Right ventricle myocardium inferior (tissue), 1 donor: ENCODE measurements around the gene POP7. TPM values are rescaled to one million over a fixed set of nuclear protein-coding genes. Genes with fewer than 3 reads are reported as not detected.
"Not testable (repeated sequence)": the region's sequence is repeated elsewhere in the genome, so short reads cannot be mapped to it uniquely, and the experiment has no call there.

Experiments
- ATAC-seq: fragments of 200-7000 bp; cut with Tn5 transposase; one replicate; pipeline ENCODE4 v1.9.1; 2020; ENCODE audit warnings: mild to moderate bottlenecking, moderate library complexity
- DNase-seq: peaks from one replicate; pipeline ENCODE4 v3.0.0; 2021; ENCODE audit errors: missing footprints
- intact Hi-C: fragments of 100-400 bp; cut with DNase I; formaldehyde crosslinking; loops from one replicate; pipeline ENCODE4 v1.11.0; 2022
- total RNA-seq: library from RNA; stranded (reverse); fragmentation: NEBNext Ultra II Directional; extraction: Animal tissue kit (Norgen Biotek cat#: 25700); gene quantifications from one replicate; pipeline ENCODE4 v1.2.1, GENCODE V29; 2021
- donor health status: DM: no; HTN: yes; CAD: no; lungs with severe emphysema.

POP7 gene
- total RNA-seq, 1 donor from 2014 or later = 29.2 TPM

- DNase-seq, intact Hi-C loops, ATAC-seq: not testable (repeated sequence)
Measured at GRCh38 chr7:100717073-100717472, 11.2 kb downstream of the POP7 start.

DNA sequence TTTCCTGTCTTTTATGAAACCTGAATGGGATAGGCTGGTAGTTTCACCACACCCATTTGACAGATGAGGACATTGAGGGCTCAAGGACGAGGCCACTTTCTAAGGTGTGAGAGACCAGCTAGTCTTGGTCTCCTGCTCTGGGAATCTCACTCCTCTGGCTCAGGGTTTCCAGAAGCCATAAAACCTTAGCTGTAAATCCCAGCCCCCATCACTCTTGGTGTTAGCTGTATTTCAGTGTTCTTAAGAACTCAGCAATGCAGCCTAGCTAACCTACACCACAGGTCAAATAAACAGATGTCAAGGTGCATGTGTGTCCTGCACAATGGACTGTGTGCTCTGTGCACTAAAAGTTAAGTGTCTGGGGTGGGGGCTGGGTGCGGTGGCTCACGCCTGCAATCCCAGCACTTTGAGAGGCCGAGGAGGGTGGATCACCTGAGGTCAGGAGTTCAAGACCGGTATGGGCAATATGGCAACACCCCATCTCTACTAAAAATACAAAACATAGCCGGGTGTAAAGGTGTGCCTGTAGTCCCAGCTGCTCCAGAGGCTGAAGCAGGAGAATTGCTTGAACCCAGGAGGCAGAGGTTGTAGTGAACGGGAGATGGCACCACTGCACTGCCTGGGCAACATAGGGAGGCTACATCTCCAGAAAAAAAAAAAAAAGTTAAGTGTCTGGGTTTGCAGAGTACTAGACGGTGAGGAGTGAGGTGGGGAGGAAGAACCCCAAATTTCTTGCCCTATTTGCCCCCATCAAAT is 13.8 kb downstream of the POP7 start:
- no peak for ATAC-seq
- intact Hi-C loops = no loop called here
- DNase-seq = no peak

DNA sequence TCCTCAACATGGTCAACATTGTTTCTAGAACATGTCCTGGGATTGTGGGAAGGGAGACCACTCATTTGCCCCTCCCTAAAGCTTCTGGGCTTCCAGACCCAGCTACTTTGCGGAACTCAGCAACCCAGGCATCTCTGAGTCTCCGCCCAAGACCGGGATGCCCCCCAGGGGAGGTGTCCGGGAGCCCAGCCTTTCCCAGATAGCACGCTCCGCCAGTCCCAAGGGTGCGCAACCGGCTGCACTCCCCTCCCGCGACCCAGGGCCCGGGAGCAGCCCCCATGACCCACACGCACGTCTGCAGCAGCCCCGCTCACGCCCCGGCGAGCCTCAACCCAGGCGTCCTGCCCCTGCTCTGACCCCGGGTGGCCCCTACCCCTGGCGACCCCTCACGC is 14.4 kb downstream of the POP7 start, which contains the start of gene EPO:
EPO (plus strand) TSS at position 190 of the 392 bp plus-strand sequence. CDS start 513 bp downstream, outside the sequence.
- intact Hi-C loops = no loop called here
- ATAC-seq = no peak
- no peak for DNase-seq

DNA sequence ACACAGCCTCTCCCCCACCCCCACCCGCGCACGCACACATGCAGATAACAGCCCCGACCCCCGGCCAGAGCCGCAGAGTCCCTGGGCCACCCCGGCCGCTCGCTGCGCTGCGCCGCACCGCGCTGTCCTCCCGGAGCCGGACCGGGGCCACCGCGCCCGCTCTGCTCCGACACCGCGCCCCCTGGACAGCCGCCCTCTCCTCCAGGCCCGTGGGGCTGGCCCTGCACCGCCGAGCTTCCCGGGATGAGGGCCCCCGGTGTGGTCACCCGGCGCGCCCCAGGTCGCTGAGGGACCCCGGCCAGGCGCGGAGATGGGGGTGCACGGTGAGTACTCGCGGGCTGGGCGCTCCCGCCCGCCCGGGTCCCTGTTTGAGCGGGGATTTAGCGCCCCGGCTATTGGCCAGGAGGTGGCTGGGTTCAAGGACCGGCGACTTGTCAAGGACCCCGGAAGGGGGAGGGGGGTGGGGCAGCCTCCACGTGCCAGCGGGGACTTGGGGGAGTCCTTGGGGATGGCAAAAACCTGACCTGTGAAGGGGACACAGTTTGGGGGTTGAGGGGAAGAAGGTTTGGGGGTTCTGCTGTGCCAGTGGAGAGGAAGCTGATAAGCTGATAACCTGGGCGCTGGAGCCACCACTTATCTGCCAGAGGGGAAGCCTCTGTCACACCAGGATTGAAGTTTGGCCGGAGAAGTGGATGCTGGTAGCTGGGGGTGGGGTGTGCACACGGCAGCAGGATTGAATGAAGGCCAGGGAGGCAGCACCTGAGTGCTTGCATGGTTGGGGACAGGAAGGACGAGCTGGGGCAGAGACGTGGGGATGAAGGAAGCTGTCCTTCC is 15.0 kb downstream of the POP7 start:
- intact Hi-C loops = no loop called here
- no peak for ATAC-seq
- no peak for DNase-seq

GRCh38 chr7:100721505-100721812 is 15.5 kb downstream of the POP7 start:
- intact Hi-C loops = no loop called here
- ATAC-seq (no peak), DNase-seq (no peak)

GRCh38 chr7:100722480-100723212 is 16.7 kb downstream of the POP7 start:
- ATAC-seq (no peak), DNase-seq (no peak)
- intact Hi-C loops = no loop called here

- ATAC-seq = no peak
- intact Hi-C loops = loop anchor here (2.0 kb wide), 1 partner anchor 255 kb away; no protein-coding TSS in a partner anchor
Measured at GRCh38 chr7:100723732-100724275, 17.9 kb downstream of the POP7 start.

DNA sequence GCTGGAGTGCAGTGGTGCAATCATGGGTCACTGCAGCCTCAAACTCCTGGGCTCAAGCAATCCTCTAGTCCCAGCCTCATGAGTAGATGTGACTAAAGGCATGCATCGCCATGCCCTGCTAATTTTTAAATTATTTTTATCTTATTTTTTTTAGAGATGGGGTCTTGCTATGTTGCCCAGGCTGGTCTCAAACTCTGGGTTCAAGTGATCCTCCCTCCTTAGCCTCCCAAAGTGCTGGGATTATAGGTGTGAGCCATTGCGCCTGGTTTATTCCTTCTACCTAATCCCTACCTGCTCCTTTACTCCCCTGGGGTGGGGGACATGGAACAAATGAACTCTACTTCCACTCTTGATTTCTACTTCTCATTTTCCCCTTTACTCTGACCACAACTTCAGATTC is 18.4 kb downstream of the POP7 start:
- intact Hi-C loops = loop anchor here (2.0 kb wide), 1 partner anchor 256 kb away; no protein-coding TSS in a partner anchor
- DNase-seq, ATAC-seq: not testable (repeated sequence)

More at GRCh38 chr7:100723732-100724275, 17.9 kb downstream of the POP7 start:
- DNase-seq = no peak

DNA sequence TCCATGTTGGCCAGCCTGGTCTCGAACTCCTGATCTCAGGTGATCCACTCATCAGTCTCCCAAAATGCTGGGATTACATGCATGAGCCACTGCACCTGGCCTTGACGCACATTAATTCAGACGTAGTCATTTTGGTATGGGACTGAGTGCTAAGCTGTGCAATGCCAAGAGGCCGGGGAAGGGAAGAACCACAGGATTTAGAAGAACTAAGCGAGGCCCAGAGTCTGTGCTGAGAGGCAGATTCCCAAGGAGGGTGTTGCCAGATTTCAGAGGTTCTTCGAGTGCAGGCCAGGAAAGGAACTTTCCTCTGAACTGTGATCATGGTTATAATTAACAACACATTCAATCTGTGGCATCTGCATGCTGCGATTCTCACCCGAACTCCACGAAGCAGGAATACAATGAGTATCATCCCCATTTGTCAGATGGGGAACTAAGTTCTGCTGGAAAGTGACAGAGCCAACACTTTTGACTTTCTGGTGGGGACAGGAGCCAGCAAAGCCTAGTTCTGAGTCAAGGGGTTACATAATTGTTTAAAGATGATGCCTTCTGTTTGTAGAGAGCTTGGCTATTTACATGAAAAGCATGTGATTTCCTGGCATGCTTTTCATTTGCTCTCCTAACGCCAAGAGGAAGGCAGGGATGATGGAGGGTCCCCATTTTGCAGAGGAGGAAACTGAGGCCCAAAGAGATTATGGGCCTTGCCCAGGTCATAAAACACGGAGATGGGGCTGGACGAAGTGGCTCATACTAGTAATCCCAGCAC is 21.3 kb downstream of the POP7 start:
- no peak for DNase-seq
- ATAC-seq = no peak
- intact Hi-C loops = loop anchor here (5.0 kb wide), 1 partner anchor 165 kb away; no protein-coding TSS in a partner anchor

GRCh38 chr7:100728196-100728595 is 22.3 kb downstream of the POP7 start:
- no peak for DNase-seq
- ATAC-seq = no peak
- intact Hi-C loops = loop anchor here (5.0 kb wide), 1 partner anchor 166 kb away; no protein-coding TSS in a partner anchor

GRCh38 chr7:100730136-100730800 is 24.3 kb downstream of the POP7 start:
- intact Hi-C loops = loop anchor here (10.0 kb wide), 1 partner anchor 325 kb away; no protein-coding TSS in a partner anchor
- DNase-seq = no peak
- no peak for ATAC-seq

DNA sequence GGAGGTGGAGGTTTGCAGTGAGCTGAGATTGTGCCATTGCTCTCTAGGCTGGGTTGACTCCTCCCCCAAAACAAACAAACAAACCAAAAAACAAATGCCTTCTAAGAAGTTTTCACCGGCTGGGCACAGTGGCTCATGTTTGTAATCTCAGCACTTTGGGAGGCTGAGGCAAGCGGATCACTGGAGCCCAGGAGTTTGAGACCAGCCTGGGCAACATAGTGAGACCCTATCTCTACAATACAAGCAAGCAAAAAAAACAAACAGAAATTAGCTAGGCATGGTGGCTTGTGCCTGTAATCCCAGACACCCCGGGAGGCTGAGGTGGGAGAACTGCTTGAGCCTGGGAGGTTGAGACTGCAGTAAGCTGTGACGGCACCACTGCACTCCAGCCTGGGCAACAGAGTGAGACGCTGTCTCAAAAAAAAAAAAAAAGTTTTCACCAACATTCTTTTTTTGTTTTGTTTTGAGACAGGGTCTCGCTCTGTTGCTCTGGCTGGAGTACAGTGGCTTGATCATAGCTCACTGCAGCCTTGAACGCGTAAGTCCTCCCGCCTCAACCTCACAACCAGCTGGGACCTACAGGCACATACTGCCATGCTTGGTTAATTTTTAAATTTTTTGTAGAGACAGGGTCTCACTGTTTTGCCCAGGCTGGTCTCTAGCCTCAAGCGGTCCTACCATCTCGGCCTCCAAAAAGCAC is 26.2 kb downstream of the POP7 start:
- DNase-seq (no peak), ATAC-seq (no peak)
- intact Hi-C loops = loop anchor here (10.0 kb wide), 1 partner anchor 323 kb away; no protein-coding TSS in a partner anchor

- no peak for ATAC-seq
- intact Hi-C loops = loop anchor here (10.0 kb wide), 1 partner anchor 319 kb away; no protein-coding TSS in a partner anchor
- DNase-seq = no peak
Measured at GRCh38 chr7:100735730-100736129, 29.8 kb downstream of the POP7 start.

DNA sequence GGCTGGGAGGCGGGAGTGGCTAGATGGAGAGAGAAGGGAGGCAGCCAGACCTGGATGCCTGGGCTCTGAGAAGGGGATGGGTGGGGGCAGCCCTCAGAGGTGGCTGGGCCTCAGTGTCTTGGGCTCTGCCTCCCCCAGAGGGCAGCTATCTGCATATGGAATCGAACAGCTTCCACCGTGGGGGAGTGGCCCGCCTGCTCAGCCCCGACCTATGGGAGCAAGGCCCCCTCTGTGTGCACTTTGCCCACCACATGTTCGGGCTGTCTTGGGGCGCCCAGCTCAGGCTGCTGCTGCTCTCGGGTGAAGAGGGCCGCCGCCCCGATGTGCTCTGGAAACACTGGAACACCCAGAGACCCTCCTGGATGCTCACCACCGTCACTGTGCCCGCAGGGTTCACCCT is 30.8 kb downstream of the POP7 start:
- ATAC-seq (no peak), DNase-seq (no peak)
- intact Hi-C loops = loop anchor here (10.0 kb wide), 1 partner anchor 318 kb away; no protein-coding TSS in a partner anchor

- no peak for ATAC-seq
- intact Hi-C loops = loop anchor here (10.0 kb wide), 1 partner anchor 315 kb away; no protein-coding TSS in a partner anchor
Measured at GRCh38 chr7:100739934-100740333, 34.0 kb downstream of the POP7 start.

GRCh38 chr7:100744605-100745004 is 38.7 kb downstream of the POP7 start:
- DNase-seq (no peak), ATAC-seq (no peak)
- intact Hi-C loops = no loop called here

More at GRCh38 chr7:100739934-100740333, 34.0 kb downstream of the POP7 start:
- DNase-seq = no peak

- intact Hi-C loops = no loop called here
- DNase-seq (no peak), ATAC-seq (peak; percentile 71)
Measured at GRCh38 chr7:100745184-100745583, 39.3 kb downstream of the POP7 start.
